ENCODE data around the gene CDC42.

DNA sequence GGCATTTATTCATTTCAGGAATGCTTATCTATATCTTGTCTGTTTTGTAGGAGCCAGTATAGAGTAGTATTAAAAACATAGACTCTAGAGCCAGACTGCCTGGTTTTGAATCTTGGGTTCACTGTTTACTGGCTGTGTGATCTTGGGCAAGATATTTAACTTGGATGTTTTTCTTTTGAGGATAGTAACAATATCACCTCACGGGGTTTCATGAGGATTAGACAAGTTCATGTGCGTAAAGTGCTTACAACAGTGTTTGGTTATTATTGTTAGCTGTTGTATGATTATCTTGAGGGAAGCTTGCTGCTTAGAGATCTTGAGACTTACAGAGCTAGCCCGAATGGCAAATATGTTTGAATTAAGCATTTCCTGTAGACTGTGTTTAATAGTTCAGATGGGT is 50.2 kb downstream of the CDC42 start:
- TF ChIP-seq POLR2A (IDR thresholded peaks at IDR 0.05): no peak
- TF ChIP-seq, protein P1, sequence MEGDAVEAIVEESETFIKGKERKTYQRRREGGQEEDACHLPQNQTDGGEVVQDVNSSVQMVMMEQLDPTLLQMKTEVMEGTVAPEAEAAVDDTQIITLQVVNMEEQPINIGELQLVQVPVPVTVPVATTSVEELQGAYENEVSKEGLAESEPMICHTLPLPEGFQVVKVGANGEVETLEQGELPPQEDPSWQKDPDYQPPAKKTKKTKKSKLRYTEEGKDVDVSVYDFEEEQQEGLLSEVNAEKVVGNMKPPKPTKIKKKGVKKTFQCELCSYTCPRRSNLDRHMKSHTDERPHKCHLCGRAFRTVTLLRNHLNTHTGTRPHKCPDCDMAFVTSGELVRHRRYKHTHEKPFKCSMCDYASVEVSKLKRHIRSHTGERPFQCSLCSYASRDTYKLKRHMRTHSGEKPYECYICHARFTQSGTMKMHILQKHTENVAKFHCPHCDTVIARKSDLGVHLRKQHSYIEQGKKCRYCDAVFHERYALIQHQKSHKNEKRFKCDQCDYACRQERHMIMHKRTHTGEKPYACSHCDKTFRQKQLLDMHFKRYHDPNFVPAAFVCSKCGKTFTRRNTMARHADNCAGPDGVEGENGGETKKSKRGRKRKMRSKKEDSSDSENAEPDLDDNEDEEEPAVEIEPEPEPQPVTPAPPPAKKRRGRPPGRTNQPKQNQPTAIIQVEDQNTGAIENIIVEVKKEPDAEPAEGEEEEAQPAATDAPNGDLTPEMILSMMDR (IDR thresholded peaks at IDR 0.05): no peak
